SK-N-DZ (cell line): ENCODE data around the gene PCBP3.
"Not testable (repeated sequence)": the region's sequence is repeated elsewhere in the genome, so short reads cannot be mapped to it uniquely, and the experiment has no call there.

ENCODE experiments used
- DNase-seq: peaks from one replicate; pipeline ENCODE4 v3.0.0-alpha.2; 2015; ENCODE audit warnings: low spot score

PCBP3 gene

DNA sequence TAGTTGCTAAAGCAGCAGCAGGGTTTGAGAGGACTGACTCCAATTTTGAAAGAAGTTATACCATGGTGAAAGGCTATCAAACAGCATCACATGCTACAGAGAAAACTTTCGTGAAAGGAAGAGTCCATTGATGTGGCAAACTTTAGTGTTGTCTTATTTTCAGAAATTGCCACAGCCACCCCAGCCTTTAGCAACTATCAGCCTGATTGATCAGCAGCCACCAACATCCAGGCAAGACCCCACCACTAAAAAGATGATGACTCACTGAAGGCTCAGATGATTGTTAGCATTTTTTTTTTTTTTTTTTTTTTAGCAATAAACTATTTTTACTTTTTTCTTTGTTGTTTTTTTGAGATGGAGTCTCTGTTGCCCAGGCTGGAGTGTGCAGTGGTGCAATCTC is 35.3 kb downstream of the PCBP3 start:
- not testable (repeated sequence) for DNase-seq

DNA sequence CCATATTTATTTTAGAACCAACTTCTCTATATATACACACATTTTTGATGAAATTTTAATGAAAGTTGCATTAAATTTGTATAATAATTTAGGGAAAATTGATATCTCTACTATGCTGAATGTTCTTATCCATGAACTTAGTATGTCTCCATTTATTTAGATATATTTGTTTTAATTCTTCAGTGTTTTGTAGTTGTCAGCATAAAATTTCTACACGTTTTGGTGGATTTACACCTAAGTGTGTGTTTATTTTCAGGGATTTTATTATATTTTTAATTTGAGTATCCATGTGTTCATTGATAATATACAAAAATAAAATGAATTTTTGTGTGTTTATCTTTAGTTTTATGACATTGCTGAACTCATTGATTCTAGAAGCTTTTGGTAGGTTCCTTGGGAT is 36.7 kb downstream of the PCBP3 start:
- no peak for DNase-seq

DNA sequence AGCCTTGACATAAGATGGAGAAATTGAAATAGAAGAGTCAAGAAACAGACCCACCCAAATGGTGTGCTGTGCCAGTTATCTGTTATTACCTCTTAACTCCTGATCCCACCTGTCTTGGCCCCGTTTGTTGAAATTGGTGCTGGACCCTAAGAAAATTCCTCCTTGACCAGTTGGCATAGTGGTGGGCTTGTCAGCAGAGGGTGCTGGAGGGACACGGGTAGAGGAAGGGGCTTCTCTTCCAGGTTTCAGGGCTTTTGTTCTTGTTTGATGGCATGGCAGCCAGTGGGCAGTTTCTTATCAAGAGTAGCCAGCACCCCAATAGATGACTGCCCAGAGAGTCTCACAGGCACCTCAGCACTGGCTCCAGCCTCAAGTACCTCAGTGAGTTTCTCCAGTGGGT is 51.6 kb downstream of the PCBP3 start:
- DNase-seq = peak; percentile 40

DNA sequence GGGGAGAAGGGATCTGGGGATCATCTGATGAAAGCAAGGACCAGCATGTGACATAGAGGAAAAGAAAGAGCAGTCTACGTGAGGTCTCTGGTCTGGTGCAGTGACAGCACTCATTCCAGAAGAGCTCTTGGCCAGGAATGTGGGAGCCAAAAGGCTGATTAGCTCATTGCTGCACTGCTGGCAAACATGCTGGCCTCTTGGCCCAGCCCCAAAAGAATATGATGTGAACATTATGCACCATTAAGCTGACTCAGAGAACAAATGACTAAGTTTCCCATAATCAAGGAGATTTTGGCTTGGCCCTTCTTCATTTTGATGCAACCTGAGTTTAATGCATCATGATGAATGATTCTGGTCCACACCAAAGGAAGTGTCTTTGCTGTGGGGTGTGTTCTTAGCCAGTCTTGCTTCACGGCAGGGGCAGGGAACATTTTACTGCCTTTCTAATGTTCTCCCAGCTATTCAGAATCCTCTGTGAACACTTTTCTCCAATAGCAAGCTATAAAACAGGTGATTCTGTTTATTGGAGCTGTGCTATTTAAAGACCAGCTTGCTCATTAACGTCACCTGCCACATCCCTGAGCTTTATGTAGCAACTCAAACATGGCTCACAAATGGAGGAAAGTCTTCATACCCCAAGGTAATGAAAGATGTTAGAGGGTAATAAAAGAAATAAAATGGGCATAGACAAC is 55.1 kb downstream of the PCBP3 start:
- DNase-seq = no peak

DNA sequence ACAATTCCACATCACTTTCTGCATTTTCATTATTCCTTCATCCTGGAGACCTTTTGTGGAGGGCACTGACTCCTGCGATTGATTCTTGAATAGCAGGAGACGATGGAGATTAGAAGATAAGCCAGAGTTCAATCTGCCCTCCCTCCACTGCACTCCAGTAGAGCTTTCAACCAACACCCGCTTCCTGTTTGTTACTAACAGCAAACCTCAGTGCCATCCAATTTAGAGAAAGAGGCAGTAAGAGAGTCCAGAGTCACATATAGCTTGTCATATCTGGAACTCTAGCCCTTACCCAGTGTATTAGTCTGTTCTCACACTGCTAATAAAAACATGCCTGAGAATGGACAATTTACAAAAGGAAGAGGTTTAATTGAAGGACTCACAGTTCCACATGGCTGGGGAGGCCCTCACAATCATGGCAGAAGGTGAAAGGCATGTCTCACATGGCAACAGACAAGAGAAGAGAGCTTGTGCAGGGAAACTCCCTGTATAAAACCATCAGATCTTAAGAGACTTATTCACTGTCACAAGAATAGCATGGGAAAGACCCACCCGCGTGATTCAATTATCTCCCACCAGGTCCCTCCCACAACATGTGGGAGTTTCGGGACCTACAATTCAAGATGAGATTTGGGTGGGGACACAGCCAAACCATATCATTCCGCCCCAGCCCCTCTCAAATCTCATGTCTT is 55.9 kb downstream of the PCBP3 start:
- DNase-seq = no peak

DNA sequence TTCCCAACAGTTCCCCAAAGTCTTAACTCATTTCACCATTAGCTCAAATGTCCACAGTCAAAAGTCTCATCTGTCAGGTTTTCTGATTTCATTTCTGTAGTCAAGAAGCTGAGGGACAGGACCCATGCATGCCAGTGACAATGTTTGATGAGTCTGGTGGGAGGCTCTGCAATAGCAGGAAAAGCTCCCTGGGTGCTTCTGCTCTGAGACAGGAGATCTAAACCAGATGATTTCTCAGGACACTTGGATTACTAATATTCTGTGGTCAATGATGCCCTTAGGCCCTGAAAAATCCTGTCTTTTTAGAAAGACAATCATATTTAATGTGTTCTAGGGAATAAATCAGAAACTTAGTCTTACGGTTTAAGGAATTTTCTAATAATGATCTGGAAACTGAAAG is 56.4 kb downstream of the PCBP3 start:
- DNase-seq = no peak

DNA sequence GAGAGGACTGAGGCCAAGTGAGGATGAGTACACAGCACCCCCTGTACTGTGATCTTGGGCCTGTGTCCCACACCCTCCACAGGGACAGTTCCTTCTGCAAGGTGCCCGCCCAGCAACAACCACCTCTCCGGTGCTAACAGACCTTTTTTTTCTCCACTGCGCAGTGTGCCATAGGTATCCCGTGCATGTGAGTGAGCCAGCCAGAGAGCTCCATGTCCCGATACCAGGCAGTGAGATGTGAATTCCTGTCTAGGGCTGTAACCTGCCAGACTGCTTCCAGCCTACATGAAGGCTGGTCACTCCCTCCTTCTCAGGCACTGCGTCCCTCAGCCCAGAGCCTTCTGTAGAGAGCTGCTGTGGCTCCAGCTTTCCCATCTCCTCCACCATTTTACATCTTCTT is 56.9 kb downstream of the PCBP3 start:
- DNase-seq = no peak

DNA sequence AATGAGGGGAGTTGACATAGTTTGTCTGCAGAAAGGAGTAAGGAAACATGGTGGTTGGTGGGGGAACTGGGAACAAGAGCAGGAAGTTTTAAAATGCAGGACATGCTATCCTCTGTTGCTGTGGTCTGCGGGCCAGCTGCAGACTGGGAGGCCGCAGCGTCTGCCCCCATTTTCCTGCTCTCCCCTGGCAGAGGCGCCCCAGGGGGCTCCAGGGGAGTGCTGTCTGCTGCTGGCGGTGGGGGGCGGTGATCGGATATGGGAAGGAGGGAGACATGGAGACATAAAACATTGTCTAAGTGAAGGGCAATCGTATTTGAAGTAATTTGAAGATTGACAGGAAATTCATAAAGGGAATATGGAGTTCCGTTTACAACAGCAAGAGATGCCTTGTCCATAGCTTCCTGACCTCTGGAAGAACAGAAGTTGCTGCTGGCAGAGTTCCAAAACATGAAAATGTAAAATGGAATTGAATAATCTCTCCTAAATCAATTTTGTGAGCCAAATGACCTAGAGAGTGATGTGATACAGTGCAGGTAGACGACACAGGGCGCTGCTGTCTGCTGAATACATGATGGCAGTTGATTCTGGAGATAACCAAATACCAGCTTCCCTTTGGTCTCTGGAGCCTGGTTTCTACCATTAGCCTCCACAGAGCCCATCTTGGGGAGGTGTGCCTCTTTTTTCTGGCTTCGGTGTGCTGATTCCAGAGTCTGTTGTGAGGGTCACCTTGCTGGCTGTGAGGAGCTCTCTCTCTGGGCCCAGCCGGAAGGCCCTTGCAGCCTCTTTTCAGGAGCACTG is 61.0 kb downstream of the PCBP3 start:
- peak; percentile 97 for DNase-seq

DNA sequence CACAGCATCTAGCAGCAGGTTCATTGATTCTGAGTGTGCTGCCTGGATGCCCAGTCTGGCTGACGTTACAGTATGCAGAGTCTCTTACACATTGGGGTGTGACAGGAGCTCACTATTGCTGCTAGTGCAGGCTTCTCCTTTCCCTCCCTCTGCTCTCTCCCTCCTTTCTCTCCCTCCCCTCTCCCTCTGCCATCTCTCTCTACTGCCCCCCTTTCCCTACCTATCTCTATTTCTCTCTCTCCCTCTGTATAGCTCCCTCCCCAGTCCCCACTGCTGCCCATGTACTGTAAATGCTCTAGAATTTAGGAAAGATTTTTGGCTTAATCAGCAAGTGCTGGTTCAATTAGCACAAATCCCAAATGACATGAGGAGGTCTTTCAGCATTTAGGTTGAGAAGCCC is 62.8 kb downstream of the PCBP3 start:
- DNase-seq = no peak

DNA sequence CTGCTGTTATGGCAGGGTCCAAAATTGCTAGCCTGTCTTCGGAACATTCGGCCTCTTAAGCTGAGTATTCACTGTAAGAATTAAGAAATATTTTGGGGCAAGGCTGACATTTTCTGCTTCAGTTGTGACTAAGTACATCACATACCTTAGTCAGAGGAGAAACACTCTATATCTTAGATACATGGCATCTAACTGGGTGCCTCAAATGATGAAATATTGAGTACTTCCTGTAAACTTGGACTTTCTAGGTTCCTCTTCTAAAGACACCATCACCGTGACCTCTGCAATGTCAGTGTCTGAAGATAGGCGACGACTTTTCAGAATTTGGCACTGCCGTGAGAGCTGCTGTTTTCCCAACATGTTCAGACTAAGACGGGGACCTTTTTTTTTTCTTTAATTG is 65.6 kb downstream of the PCBP3 start:
- no peak for DNase-seq

DNA sequence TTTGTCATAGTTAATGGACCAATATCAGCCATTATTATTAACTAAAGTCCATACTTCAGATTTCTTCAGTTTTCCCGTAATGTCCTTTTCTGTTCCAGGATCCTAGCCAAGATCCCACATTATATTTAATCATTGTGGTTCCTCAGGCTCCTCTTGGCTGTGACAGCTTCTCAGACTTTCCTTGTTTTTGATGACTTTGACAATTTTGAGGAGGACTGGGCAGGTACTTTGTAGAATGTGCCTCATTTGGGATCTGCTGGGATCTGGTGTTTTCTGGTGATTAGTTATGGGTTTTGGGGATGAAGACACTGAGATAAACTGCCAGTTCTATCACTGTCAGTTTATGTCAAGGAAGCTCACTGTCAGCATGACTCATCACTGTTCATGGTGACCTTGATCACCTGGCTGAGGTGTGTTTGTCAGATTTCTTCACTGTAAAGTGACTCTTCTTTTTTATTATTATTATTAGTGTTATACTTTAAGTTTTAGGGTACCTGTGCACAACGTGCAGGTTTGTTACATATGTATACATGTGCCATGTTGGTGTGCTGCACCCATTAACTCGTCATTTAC is 66.3 kb downstream of the PCBP3 start:
- no peak for DNase-seq

DNA sequence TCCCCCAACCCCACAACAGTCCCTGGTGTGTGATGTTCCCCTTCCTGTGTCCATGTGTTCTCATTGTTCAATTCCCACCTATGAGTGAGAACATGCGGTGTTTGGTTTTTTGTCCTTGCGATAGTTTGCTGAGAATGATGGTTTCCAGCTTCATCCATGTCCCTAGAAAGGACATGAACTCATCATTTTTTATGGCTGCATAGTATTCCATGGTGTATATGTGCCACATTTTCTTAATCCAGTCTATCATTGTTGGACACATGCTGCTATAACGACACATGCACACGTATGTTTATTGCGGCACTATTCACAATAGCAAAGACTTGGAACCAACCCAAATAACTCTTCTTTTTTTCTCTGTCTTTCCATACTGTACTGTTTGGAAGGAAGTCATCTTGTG is 66.8 kb downstream of the PCBP3 start:
- DNase-seq = not testable (repeated sequence)

DNA sequence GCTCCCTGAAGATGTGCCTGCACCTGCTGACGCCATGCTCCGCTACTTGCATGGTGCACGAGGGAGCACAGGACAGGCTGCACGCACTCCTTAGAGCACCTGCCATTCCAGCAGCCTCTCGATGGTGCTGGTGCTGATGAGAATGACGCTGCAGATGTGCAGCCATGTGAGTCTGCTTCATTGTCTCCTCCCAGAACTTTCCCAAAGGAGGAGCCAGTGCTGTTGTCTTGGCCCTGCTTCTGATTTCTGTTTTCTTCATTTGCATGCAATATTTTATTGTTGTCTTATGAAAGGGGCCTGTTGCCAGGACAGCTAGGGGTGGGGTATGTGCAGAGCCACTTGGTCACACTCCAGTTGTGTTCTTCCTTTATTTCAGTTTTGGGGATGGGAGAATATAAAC is 70.1 kb downstream of the PCBP3 start:
- DNase-seq = no peak

DNA sequence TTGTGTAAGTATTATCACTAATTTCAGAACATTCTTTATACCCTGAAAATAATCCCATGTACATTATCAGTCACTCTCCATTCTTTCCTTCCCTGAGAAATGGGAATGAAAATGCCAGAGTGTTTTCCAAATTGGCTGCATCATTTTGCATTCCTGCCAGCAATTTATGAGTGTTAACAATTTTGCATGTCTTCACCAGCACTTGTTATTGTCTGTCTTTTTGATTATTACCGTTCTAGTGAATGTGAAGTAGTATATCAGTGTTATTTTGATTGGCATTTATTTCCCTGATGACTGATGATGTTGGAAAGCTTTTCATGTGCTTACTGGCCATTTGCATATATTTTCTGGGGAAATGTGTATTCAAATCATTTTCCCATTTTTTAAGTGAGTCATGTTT is 71.9 kb downstream of the PCBP3 start:
- DNase-seq = no peak

DNA sequence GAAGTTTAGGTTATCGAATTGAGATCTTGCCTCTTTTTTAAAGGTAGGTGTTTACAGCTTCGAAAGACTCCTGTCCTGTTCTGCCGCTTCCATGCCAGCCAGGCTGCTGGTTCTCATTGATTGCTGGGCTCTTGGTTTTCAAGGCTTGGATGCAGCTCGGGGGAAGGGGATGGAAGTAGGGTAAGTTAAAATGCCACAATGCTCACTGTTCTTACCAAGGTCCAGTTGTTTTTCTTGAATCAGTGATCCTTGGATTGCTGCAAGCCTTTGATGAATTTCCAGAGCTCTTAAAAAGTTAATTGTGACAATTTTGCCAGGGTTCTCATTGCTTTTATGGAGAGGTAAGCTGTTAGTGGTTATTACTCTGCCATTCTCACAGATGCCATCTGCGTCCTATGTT is 74.9 kb downstream of the PCBP3 start:
- DNase-seq = no peak

DNA sequence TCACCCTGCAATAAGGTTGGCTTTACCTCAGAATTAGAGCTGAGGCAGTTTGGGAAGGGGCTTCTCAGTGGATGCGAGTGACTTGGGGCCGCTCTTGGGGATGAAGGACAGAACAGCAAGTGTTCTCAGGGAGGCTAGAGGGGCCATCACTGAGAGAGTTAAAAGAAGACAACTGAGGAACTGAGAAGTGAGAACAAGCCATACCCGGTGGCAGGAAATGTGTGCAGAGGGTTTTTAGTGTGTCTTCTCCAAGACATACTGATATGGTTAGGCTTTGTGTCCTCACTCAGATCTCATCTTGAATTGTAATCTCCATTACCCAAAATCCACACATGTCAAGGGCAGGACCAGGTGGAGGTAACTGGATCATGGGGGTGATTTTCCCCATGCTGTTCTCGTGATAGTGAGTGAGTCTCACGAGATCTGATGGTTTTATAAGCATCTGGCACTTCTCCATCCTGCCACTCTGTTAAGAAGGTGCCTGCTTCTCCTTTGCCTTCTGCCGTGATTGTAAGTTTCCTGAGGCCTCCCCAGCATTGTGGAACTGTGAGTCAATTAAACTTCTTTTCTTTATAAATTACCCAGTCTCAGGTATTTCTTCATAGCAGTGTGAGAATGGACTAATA is 75.8 kb downstream of the PCBP3 start:
- DNase-seq = no peak

DNA sequence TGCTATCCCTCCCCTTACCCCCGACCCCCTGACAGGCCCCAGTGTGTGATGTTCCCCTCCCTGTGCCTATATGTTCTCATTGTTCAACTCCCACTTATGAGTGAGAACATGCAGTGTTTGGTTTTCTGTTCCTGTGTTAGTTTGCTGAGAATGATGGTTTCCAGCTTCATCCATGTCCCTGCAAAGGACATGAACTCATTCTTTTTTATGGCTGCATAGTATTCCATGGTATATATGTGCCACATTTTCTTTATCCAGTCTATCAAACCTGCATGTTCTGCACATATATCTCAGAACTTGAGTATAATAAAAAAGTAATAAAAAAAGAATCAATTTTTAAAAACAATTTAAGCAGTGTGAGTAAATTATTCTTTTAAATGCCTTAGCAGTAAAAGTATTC is 76.7 kb downstream of the PCBP3 start:
- DNase-seq = not testable (repeated sequence)

DNA sequence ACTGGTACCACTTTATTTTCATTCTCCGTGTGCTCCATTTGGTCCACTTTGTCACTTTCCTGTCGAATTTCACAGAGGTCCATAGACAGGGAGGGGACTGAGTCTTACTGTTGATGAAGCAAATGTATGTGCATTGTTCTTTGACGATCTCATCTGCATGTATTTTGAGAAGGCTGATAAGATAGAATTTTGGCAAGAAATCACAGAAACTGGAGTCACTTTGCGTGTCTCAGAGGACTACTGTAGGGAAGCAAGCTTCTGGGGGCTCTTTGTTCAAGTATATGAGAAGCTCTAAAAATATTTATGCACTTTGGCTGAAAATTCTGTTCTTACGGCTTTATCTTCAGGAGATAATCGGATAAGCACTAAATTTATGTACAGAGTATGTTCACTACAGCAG is 78.1 kb downstream of the PCBP3 start:
- no peak for DNase-seq

DNA sequence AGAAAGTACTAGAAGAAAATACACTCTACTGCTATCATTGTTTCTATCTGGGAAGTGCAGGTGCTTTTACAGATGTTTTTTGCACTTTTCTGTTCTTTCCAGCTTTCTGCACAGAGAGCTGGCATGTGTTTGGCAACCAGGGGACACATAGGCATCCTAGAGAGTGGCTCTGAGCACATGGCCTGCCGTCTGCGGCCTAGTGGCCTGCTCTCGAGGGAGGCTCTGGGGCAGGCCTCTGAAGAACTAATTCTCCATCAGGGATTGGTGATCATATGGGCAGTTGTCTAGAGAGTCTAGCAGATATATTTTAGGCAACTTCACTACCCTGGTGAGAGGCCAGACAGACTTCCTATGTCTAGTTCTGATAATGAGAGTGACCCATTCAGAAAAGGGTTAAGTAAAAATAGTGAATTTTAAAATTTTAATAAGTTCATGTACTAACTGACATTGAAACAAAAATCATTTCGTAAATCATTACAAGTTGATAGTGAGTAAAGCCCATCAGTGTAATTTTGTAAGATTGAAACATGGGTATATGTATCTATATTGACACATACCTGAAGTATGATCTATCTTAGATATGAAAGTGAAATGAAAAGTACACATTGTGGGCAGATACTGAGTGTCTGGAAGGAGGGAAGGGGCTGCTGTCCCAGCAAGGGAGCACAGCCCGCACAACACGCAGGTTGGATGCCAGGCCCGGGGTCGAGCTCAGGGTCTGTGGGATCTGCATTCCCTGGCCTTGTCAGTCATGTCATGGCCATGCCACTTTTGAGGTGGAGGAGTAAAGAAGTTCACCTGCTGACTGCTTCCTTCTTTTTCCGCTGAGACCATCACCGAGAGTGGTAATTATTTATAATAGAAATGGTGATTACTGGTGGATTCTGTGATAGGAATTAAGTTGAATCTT is 79.8 kb downstream of the PCBP3 start:
- DNase-seq = no peak

DNA sequence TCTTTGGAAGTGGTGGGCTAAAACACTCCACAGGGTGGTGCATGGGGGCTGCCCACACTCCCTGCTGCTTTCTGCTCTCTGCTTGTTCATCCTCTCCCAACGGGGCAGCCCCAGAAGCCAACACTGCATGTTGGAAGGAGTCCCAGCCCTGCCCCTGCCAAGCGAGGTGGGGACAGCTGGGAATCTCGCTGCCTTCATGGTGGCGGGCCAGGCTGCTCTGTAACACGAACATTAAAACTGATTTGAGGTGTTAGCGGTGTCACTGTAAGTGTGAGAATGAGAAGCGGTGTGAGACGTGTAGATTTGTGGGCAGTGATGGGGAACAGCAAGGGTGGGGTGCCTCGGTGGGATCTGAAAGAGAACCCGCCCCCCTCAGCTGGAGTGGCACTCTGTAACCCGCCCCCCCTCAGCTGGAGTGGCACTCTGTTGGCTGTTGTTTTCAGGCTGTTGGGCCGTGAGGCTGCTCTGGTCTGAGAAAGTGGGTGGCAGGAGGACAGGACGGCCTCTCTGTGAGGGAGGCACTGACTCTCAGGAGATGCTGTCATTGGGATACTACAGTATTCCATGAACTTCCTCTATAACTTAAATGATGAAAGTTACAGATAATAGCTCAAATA is 80.9 kb downstream of the PCBP3 start:
- no peak for DNase-seq
